Measurements from ENCODE around the gene COL18A1.

DNA sequence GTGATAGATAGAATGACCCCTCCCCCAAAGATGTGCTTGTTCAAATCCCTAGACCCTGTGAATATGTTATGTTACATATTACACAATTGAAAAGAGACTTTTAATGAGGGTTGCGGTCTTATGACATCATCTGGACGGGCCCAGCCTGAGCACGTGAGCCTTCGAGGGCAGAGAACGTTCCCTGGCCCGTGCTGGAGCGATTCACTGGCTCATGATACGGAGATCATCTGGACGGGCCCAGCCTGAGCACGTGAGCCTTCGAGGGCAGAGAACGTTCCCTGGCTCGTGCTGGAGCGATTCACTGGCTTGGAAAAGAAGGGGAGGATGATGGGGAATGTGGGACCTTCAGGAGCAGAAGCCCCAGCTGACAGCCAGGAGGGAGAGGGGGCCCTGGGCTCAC is 34.4 kb upstream of the COL18A1 start:
- TF ChIP-seq TCF7 (IDR thresholded peaks at IDR 0.05; ENCODE audit: borderline replicate concordance) (no peak), XRCC3 (IDR thresholded peaks at IDR 0.05) (no peak), TEAD4 (IDR thresholded peaks at IDR 0.05; ENCODE audit: low read length) (no peak), TEAD4 (CRISPR knock-in tag; IDR thresholded peaks at IDR 0.05; ENCODE audit: borderline replicate concordance) (no peak), ZNF134 (CRISPR knock-in tag; conservative IDR thresholded peaks at IDR 0.05) (no peak), ZSCAN29 (IDR thresholded peaks at IDR 0.05) (no peak), ZFX (CRISPR knock-in tag; IDR thresholded peaks at IDR 0.05) (no peak), SRF (CRISPR knock-in tag; IDR thresholded peaks at IDR 0.05) (no peak), SP1 (CRISPR knock-in tag; IDR thresholded peaks at IDR 0.05) (no peak), RBBP5 (IDR thresholded peaks at IDR 0.05; ENCODE audit: borderline replicate concordance, insufficient read depth, low read length, poor library complexity, severe bottlenecking) (no peak), GABPB2 (CRISPR knock-in tag; conservative IDR thresholded peaks at IDR 0.05) (no peak)
- TF ChIP-seq, protein P1, sequence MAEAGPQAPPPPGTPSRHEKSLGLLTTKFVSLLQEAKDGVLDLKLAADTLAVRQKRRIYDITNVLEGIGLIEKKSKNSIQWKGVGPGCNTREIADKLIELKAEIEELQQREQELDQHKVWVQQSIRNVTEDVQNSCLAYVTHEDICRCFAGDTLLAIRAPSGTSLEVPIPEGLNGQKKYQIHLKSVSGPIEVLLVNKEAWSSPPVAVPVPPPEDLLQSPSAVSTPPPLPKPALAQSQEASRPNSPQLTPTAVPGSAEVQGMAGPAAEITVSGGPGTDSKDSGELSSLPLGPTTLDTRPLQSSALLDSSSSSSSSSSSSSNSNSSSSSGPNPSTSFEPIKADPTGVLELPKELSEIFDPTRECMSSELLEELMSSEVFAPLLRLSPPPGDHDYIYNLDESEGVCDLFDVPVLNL (CRISPR knock-in tag; IDR thresholded peaks at IDR 0.05; ENCODE audit: low read depth) = no peak
- TF ChIP-seq, protein P2, sequence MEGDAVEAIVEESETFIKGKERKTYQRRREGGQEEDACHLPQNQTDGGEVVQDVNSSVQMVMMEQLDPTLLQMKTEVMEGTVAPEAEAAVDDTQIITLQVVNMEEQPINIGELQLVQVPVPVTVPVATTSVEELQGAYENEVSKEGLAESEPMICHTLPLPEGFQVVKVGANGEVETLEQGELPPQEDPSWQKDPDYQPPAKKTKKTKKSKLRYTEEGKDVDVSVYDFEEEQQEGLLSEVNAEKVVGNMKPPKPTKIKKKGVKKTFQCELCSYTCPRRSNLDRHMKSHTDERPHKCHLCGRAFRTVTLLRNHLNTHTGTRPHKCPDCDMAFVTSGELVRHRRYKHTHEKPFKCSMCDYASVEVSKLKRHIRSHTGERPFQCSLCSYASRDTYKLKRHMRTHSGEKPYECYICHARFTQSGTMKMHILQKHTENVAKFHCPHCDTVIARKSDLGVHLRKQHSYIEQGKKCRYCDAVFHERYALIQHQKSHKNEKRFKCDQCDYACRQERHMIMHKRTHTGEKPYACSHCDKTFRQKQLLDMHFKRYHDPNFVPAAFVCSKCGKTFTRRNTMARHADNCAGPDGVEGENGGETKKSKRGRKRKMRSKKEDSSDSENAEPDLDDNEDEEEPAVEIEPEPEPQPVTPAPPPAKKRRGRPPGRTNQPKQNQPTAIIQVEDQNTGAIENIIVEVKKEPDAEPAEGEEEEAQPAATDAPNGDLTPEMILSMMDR (IDR thresholded peaks at IDR 0.05 in 2 of 3, conservative IDR thresholded peaks at IDR 0.05 in 1 of 3; ENCODE audit: insufficient read depth in 2 of 3, low read depth in 1 of 3, low read length in 3 of 3) = no peak
